Anterior cingulate cortex (tissue), 58 donors: ENCODE results near the gene CIDEC.

ENCODE experiments used
- DNase-seq, 58 donors: peaks; one replicate each; lab custom pipeline; 2025; lab: John Stamatoyannopoulos, UW

The CIDEC gene

DNA sequence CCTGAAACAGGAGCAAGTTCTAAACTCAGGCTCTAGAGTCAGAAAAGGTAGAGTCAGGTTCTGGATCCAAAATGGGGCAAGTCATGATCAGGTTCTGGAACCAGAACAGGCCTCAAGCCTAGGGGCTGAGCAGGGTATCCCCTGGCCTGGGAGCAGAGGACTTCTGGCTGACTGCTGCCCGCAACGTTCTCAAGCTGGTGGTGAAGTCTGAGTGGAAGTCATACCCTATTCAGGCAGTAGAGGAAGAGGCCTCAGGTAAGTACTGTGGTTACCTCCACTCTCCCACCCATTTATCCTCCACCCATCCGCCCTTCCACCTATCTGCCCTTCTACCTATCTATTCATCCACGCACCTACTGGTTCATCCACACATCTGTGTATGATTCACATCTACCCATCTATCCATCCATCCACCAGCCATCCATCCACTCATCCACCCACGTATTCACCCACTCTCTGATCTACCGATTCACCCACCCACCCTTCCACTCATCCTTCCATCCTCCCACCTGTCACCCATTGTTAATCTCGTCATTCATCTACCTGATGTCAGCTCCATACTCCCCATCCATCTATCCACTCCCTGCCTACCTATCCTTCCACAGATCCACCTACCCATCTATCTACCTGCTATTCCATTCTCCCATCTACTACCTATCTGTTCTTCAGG is 61.3 kb downstream of the CIDEC start:
- DNase-seq: no peak

DNA sequence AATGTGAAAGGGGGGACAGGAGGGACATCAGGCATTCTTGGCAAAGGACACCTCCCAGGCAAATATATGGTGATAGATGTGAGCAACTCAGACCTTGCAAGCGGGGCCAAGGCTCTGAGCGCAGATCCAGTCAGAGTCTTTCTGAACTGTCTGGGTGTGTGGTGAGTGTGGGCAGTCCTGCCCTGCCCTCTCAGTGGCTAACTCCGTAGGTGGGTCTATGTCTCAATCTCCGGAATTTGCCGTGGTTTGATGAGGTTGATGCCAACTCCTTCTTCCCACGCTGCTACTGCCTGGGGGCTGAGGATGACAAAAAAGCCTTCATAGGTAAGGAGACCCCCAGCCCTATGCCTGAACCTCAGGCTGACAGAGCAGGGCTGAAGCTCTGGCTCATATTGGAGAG is 62.6 kb downstream of the CIDEC start:
- no peak for DNase-seq
